Fibroblast of lung (primary cell): Measurements from ENCODE around the gene DAZAP1.
A peak's percentile ranks its signal among the peaks of the same experiment; 100 is the strongest.

ENCODE experiments used
- EZH2 ChIP-seq: IDR thresholded peaks from 2 replicates; pipeline ENCODE4 v1.5.1; 2012; ENCODE audit warnings: low read length, control low read depth, mild to moderate bottlenecking; ENCODE audit errors: missing control alignments
- TF ChIP-seq, protein P1 (sequence below), 2 donors: IDR thresholded peaks in 1 of 2; conservative IDR thresholded peaks in 1 of 2; 1 replicate in 1 of 2; 2 replicates in 1 of 2; pipeline ENCODE4 v1.5.1; 2011 to 2012; ENCODE audit warnings: low read length in 2 of 2, control low read depth in 1 of 2, inconsistent platforms in 1 of 2, low read depth in 1 of 2, mild to moderate bottlenecking in 1 of 2

DNA sequence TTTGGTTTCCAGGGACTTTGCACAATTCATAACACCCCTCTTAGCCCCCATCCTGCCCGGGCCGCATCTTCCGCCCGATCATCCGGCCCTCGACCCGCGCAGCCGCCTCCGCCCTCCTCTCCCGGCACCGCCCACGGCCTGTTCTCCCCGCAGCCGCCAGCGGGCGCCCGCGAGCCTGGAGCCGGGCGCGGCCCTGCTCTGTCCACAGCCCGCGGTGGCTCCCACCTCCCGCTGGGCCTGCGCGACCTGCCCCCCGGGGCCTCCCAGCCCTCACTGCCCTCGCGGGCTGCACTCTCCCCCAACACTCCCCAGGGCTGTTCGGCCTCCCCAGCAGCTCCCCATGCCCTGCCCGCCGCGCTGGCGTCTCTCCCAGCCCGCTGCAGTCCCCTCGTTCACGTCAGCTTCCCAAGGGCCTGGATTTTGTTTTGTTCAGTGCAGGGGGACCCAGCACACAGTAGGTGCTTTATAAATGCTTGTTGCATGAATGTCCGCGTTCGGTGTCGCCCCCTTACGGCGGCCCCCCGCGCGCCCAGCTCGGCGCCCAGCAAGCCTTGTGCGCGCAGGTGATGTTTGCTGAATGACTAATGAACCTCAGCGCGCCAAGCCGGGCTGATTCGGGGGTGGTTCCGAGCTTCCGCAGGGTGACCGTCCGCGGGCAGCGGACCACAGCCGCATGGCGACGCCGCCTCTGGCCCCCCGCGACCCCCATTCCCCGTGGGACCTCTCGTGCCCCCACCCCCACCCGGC is 38.0 kb downstream of the DAZAP1 start:
- TF ChIP-seq, protein P1, sequence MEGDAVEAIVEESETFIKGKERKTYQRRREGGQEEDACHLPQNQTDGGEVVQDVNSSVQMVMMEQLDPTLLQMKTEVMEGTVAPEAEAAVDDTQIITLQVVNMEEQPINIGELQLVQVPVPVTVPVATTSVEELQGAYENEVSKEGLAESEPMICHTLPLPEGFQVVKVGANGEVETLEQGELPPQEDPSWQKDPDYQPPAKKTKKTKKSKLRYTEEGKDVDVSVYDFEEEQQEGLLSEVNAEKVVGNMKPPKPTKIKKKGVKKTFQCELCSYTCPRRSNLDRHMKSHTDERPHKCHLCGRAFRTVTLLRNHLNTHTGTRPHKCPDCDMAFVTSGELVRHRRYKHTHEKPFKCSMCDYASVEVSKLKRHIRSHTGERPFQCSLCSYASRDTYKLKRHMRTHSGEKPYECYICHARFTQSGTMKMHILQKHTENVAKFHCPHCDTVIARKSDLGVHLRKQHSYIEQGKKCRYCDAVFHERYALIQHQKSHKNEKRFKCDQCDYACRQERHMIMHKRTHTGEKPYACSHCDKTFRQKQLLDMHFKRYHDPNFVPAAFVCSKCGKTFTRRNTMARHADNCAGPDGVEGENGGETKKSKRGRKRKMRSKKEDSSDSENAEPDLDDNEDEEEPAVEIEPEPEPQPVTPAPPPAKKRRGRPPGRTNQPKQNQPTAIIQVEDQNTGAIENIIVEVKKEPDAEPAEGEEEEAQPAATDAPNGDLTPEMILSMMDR (conservative IDR thresholded peaks at IDR 0.05 in 1 of 2, IDR thresholded peaks at IDR 0.05 in 1 of 2; ENCODE audit: low read depth in 1 of 2, low read length in 2 of 2): peak; percentile 43 to 75
- TF ChIP-seq EZH2: peak; percentile 75
